GM19455 (cell line): Measurements from ENCODE around the gene CD86.
"Not testable (repeated sequence)": the region's sequence is repeated elsewhere in the genome, so short reads cannot be mapped to it uniquely, and the experiment has no call there.

Experiments
- ATAC-seq: cut with Tn5 transposase; IDR thresholded peaks from one replicate; pipeline ENCODE4 v1.9.1; 2021; ENCODE audit not compliant: unreplicated experiment

Gene CD86

GRCh38 chr3:122055215-122055614 lies at the start of gene CD86:
Gene CD86, plus strand, starts transcription at chr3:122055362. Its CDS starts 128 bp downstream, at chr3:122055490.
- peak; percentile 87 for ATAC-seq

DNA sequence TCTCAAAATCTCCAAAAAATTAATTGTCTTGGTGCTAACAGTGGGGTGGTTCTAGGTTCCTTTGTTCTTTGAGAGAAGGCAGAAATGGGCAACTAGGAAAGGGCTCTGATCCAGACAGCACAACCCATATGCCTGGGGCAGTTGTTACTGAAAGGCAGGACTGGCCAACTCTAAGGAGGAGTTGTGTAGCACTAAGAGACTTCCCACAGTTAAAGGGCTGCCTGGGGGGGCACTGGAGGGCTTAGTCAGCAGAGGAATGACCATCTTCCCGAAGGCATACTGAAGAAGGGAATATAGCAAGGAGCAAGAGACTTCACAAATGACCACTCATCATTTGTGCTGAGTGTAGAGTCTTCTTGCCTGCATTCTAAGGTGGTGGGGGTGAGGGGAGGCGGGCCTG lies 48.9 kb upstream of the CD86 start:
- no peak for ATAC-seq

DNA sequence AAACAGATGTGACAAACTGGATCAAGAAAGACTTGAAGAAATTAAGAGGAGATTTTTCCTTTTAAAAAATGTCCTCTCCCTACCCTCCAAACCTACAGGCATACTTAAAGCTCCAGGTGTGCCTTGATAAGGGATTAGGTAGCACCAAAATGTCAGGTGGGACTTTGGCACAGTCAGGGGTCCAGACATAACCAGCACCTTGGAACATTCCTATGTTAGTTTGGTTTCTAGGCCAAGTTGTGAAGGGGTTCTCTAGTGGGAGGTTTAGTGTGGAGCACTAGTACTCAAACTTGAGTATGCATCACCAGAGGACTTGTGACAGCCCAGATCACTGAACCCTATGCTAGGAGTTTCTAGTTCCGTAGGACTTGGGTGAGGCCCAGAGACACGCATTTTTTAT lies 47.0 kb upstream of the CD86 start:
- ATAC-seq = no peak

DNA sequence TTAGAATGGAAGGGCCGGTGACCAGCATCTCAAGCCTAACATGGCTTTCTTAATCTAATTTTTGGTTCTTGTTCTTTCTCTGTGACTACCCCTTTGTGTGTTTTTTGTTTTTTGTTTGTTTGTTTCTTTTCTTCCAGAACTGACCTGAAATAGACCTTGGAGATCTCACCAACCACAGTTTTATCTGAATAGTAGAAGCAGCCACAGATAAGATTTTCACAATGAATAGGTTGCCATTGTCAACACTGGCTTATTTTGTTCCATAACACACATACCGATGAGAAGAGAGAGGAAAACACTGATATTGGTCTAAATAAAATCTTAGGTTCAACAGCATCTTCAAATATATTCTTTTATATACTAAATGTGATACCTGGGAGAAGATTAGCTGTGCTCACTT lies 44.7 kb upstream of the CD86 start:
- ATAC-seq = no peak

- no peak for ATAC-seq
Observed at GRCh38 chr3:122011396-122011795, 43.8 kb upstream of the CD86 start.

DNA sequence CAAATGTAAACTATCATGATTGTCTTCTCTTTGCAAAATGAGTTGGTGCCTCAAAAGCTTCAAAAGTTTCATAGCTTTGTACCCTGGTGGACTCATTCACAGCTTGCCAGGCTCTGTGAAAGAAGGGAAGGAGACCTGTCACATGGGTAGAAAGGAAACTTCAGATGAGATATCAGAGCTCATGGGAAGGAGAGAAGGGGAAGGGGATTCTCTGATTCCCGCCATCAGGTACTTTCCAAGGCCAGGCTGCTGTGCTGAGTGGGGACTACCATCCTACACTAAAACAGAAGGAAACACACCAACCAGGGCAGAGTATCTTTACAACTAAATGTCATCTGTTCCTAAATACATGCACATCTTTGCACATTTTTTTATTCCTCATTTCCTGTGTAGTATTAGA lies 42.3 kb upstream of the CD86 start:
- ATAC-seq = no peak

DNA sequence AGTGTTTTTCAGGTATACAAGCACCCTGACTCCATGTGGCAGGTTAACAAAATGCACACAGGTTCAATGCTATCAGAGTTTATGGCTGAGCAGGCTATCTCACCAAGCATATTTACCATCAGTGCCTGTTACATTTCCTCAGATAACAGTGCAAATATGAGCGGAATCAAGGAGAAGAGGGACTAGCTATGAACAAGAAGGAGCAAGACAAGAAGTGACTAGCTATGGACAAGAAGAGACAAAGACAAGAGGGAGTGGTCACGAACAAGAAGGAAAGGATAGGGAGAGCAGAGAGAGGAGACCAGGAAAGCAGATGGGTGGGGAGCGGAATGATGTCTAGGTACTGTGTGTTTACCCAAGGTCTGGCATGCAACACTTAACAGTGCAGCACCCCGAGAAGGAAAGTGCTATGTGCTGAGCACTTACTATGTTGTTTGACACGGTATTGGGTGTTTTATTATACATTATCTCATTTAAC lies 41.7 kb upstream of the CD86 start:
- ATAC-seq = no peak

GRCh38 chr3:122014741-122015140 lies 40.4 kb upstream of the CD86 start:
- peak; percentile 74 for ATAC-seq

- ATAC-seq = no peak
Observed at GRCh38 chr3:122019493-122019892, 35.7 kb upstream of the CD86 start.

GRCh38 chr3:122021037-122021436 lies 34.1 kb upstream of the CD86 start:
- ATAC-seq = no peak

DNA sequence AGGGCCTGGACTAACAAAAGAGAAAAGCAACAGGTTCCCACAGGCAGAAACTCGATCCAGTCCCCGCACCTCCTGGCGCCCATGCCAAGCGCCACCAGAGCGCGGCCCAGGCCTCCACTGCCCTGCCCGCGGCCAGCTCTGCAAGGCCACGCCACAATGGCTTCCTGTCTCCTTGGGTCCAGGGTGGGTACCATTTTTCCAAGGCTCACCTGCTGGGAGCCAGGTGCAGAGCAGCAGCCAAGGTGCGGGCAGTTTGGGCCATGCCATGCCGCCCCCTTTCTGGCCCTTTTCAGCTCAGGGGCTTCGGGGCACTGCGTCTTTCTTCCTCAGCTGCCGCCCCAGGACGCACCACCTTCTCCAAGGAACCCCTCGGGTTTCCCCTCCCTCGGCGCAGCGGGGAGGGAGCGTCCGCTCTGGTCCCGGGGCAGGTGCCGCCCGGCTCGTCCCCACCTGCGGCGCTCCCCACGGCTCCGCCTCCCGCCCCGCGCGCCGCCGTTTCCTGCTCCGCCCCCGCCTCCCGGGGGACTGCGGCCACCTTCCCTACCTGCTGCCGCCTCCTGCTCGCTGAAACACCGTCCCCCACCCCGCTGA lies 33.3 kb upstream of the CD86 start, which contains the start of gene ILDR1:
TSS of gene ILDR1 (minus strand) at position 437 of the 591 bp plus-strand sequence. CDS start at position 267, 170 bp downstream.
- peak; percentile 51 for ATAC-seq

DNA sequence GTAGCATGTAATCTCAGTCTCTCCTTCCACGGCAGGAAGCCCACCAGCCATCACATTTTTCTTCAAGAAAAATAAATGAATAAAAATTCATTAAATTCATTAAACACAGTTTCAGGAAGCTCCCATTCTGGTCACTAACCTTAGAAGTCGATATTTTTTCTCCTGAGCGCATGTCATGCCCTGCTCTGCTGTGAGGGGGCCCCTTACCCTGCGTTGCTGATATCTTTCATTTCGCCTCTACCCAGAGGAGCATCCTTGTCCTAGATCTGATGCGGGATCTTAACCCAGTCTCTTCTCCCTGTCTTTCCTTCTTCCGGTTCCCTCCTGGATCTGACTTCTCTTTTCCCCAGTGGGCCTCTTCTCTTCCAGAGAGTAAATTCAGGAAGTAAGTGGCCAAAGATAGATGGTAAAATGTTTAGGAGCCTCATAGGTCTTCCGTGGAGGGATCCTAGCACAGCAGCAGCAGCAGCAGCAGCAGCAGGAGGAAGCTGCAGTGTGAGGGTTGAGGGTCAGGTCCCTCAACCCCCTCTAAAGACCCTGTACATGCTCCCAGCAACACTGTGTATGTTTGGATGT lies 31.7 kb upstream of the CD86 start:
- no peak for ATAC-seq

DNA sequence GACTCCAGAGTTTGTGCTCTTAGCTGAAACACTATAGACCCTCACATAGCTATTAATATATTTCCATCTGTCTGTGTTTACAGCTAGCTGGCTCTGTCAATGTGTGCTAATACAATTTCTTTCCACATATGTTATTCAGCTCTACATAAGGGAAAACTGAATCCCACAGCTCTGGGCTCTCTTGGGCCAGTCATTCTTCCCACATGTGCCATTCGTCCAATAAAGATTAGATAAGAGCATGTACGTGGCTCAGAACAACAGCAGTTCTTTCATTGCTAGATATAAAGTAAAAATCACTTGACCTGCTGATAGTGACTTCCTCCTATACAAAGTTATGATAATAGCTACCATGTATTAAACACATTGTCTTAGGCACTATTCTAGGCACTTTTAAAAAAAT lies 30.4 kb upstream of the CD86 start:
- no peak for ATAC-seq

DNA sequence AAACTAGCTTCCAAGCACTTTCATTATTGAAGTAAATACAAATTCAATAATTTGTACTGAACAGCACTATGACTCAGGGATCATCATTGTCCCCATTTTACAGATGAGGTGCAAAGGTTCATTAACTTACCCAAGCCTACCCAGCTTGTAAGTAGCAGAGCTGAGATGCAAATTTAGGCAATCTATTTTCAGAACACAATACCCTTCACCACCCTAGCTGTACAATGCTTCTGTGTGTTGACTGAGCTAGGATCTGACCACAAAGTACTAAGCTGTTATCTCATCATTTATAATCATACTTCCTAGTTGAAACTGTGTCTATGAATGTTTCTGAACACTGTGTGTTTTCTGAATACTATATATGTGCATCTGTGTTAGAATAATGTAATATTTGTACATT lies 29.9 kb upstream of the CD86 start:
- peak; percentile 73 for ATAC-seq

- peak; percentile 65 for ATAC-seq
Observed at GRCh38 chr3:122030381-122031122, 24.6 kb upstream of the CD86 start.

- peak; percentile 32 for ATAC-seq
Observed at GRCh38 chr3:122031123-122031468, 24.1 kb upstream of the CD86 start.

- no peak for ATAC-seq
Observed at GRCh38 chr3:122032531-122032930, 22.6 kb upstream of the CD86 start.

DNA sequence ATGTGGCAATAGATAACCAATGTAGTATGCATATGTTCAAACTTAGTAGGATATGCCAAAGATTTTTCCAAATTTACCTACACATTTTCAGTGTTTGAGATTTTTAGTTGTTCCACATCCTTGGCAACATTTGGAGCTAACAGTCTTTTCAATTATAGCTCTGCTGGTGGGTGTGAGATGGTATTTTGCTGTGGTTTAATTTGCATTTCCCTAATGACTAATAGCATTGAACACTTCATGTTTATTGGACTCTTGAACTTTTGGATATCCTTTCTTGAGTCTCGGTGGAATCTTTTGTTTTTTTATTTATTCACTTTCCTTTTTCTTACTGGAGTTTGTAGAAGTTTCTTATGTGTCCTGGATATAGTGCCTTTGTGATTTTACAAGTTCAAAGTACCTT lies 22.1 kb upstream of the CD86 start:
- no peak for ATAC-seq

GRCh38 chr3:122047296-122047695 lies 7.9 kb upstream of the CD86 start:
- not testable (repeated sequence) for ATAC-seq

DNA sequence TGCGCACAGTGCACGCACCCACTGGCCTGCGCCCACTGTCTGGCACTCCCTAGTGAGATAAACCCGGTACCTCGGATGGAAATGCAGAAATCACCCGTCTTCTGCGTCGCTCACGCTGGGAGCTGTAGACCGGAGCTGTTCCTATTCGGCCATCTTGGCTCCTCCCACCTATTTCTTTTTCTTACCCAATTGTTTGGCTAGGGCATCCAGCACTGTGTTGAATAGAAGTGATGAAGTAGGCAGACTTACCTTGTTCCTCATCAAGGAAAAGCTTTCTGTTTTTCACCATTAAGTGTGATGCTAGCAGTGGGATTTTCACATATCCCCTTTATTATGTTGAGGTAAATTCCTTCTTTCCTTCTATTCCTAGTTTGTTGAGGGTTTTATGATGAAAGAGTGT lies 7.4 kb upstream of the CD86 start:
- not testable (repeated sequence) for ATAC-seq

GRCh38 chr3:122052968-122053367 lies 2.2 kb upstream of the CD86 start:
- no peak for ATAC-seq

DNA sequence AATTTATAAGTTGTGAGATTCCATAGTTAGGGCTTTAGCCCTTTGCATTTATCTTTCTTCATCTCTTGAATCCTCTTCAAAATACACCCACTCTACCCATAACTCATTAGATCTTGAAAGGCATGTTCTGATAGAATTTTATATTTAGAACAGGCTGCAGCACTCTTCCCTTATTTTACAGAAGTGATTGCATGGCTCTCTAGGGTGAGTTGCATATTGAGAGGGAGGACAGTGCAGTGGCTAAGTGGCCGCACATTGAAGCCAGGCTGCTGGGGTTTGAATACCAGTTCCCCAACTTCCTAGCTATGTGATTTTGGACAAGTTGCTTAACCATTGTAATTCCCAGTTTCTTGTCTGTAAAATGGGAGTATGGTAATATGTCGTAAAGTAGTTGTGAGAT lies 2.5 kb downstream of the CD86 start:
- ATAC-seq = no peak
